Measurements from ENCODE around the gene ITGAV. TPM values are rescaled to one million over a fixed set of nuclear protein-coding genes. Genes with fewer than 3 reads are reported as not detected.
A peak's percentile ranks its signal among the peaks of the same experiment; 100 is the strongest.

The ITGAV gene
- total and polyA plus RNA-seq, 2 donors (not counting 3 experiments of a cell fraction or from before 2014, with no cell fraction given), result 61.8 to 131 TPM

DNA sequence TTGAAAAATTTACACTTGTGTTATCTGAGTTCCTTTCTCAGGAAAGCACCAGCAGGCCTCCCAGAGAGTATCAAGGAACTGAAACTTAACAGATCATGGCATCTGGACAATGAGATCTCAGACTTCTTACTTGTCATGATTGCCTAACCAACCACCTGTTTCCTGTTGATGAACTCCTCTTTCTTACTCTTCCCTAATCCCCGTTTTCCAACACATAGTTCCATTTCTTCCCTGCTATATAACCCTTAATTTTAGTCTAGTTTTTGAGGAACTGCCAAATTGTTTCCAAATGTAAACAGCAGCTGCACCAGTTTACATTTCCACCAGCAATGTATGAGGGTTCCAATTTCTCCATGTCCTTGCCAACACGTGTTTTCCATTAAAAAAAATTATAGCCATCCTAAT, 98.0 kb downstream of the ITGAV start:
- intact Hi-C loops (cut with micrococcal nuclease) (no loop called here), dilution Hi-C loops (cut with MboI; ENCODE audit: extremely low pct_ligation_motif_present, low sequenced_read_pairs) (no loop called here)
- CTCF ChIA-PET, result no interaction called here
- no peak overlapping the region for H3K4me2 ChIP-seq (ENCODE audit: insufficient read depth, low read length)
- DNase-seq (ENCODE audit: low read depth, low spot score) (peak; percentile 13), FAIRE-seq (no peak)
- H3K79me2 ChIP-seq (ENCODE audit: control insufficient read depth, insufficient read depth, low read length), result no peaks in the 10 kb centered on the region
- no peaks in the 10 kb centered on the region for H3K36me3 ChIP-seq (ENCODE audit: control insufficient read depth in 2 of 2, extremely low read depth in 1 of 2, insufficient read depth in 2 of 2, low read length in 2 of 2)
- TF ChIP-seq, protein P1, sequence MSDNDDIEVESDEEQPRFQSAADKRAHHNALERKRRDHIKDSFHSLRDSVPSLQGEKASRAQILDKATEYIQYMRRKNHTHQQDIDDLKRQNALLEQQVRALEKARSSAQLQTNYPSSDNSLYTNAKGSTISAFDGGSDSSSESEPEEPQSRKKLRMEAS (IDR thresholded peaks at IDR 0.05; ENCODE audit: insufficient read depth, insufficient read length), result no peak
- no peak for TF ChIP-seq MYC (IDR thresholded peaks at IDR 0.05; ENCODE audit: low read depth, low read length)
- TF ChIP-seq, protein P2, sequence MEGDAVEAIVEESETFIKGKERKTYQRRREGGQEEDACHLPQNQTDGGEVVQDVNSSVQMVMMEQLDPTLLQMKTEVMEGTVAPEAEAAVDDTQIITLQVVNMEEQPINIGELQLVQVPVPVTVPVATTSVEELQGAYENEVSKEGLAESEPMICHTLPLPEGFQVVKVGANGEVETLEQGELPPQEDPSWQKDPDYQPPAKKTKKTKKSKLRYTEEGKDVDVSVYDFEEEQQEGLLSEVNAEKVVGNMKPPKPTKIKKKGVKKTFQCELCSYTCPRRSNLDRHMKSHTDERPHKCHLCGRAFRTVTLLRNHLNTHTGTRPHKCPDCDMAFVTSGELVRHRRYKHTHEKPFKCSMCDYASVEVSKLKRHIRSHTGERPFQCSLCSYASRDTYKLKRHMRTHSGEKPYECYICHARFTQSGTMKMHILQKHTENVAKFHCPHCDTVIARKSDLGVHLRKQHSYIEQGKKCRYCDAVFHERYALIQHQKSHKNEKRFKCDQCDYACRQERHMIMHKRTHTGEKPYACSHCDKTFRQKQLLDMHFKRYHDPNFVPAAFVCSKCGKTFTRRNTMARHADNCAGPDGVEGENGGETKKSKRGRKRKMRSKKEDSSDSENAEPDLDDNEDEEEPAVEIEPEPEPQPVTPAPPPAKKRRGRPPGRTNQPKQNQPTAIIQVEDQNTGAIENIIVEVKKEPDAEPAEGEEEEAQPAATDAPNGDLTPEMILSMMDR (IDR thresholded peaks at IDR 0.05; ENCODE audit: extremely low read depth in 1 of 2, insufficient read depth in 1 of 2, low read depth in 1 of 2, low read length in 2 of 2), result no peak
- TF ChIP-seq FOS (IDR thresholded peaks at IDR 0.05; ENCODE audit: borderline replicate concordance, insufficient read depth, low read length), result no peak
- no peak for TF ChIP-seq GATA2 (IDR thresholded peaks at IDR 0.05; ENCODE audit: insufficient read depth, insufficient read length, low read depth, low read length)
- no peak for TF ChIP-seq POLR2AphosphoS5 (IDR thresholded peaks at IDR 0.05; ENCODE audit: insufficient read depth, low read depth, low read length)
- TF ChIP-seq POLR2A (IDR thresholded peaks at IDR 0.05; ENCODE audit: low read depth, low read length), result no peak
- no peak for TF ChIP-seq JUN (IDR thresholded peaks at IDR 0.05; ENCODE audit: borderline replicate concordance, insufficient read depth, insufficient read length, low read depth)
- TF ChIP-seq EZH2 (IDR thresholded peaks at IDR 0.05; ENCODE audit: borderline replicate concordance, low read depth, low read length, severe bottlenecking), result no peak
- H3K27ac ChIP-seq (ENCODE audit: insufficient read depth, low read depth, low read length), result no peak overlapping the region
- no peak overlapping the region for H3K9ac ChIP-seq (replicated peaks; ENCODE audit: extremely low read depth, insufficient read depth, low read length)
- no peaks in the 10 kb centered on the region for H3K4me1 ChIP-seq (ENCODE audit: control insufficient read depth, extremely low read depth, insufficient read depth, low read length)
- no peaks in the 10 kb centered on the region for H3K27me3 ChIP-seq (ENCODE audit: control insufficient read depth in 2 of 2, insufficient read depth in 2 of 2, low read length in 2 of 2)
- H3K9me3 ChIP-seq (replicated peaks; ENCODE audit: control insufficient read depth, insufficient read depth, low read length), result peaks cover 4% of the 10 kb centered on the region
- H3K4me3 ChIP-seq (replicated peaks in 1 of 3; ENCODE audit: insufficient read depth in 1 of 3, low read depth in 1 of 3, low read length in 3 of 3), result no peak overlapping the region
- H4K20me1 ChIP-seq (replicated peaks; ENCODE audit: control insufficient read depth, extremely low read depth, insufficient read depth, low read length), result peaks cover 2% of the 10 kb centered on the region
- no TSS peak for BruUV-seq (replicated peaks)
- H2AFZ ChIP-seq (ENCODE audit: low read depth, low read length), result no peak overlapping the region
- H3K9me1 ChIP-seq (replicated peaks; ENCODE audit: control insufficient read depth, extremely low read depth, insufficient read depth, low read length), result no peaks in the 10 kb centered on the region
- POLR2A ChIA-PET, result no interaction called here
